Middle frontal gyrus (tissue), 1 donor: ENCODE data around the gene CACNA2D3.
"Not testable (repeated sequence)": the region's sequence is repeated elsewhere in the genome, so short reads cannot be mapped to it uniquely, and the experiment has no call there.

ENCODE experiments used
- DNase-seq: peaks from one replicate; pipeline ENCODE4 v3.0.0-alpha.2; 2015; ENCODE audit warnings: low spot score; ENCODE audit errors: extremely low spot score

CACNA2D3 gene

GRCh38 chr3:54122324-54123002 lies at the start of gene CACNA2D3:
Gene CACNA2D3 (plus strand): TSS chr3:54122552.
- no peak for DNase-seq

GRCh38 chr3:54073386-54073785 lies 49.0 kb upstream of the CACNA2D3 start:
- no peak for DNase-seq

- DNase-seq, result no peak
Measured at GRCh38 chr3:54079314-54079713, 43.0 kb upstream of the CACNA2D3 start.

GRCh38 chr3:54079730-54080325 lies 42.5 kb upstream of the CACNA2D3 start:
- DNase-seq, result no peak

- DNase-seq, result no peak
Measured at GRCh38 chr3:54083921-54084320, 38.4 kb upstream of the CACNA2D3 start.

- no peak for DNase-seq
Measured at GRCh38 chr3:54085936-54086335, 36.4 kb upstream of the CACNA2D3 start.

GRCh38 chr3:54086652-54087405 lies 35.5 kb upstream of the CACNA2D3 start:
- no peak for DNase-seq

GRCh38 chr3:54087581-54088410 lies 34.6 kb upstream of the CACNA2D3 start:
- DNase-seq, result no peak

GRCh38 chr3:54093491-54094248 lies 28.7 kb upstream of the CACNA2D3 start:
- no peak for DNase-seq

- DNase-seq, result no peak
Measured at GRCh38 chr3:54094926-54095325, 27.4 kb upstream of the CACNA2D3 start.

- no peak for DNase-seq
Measured at GRCh38 chr3:54099381-54099780, 23.0 kb upstream of the CACNA2D3 start.

- no peak for DNase-seq
Measured at GRCh38 chr3:54104084-54104483, 18.3 kb upstream of the CACNA2D3 start.

- DNase-seq, result not testable (repeated sequence)
Measured at GRCh38 chr3:54116129-54116528, 6.2 kb upstream of the CACNA2D3 start.

- DNase-seq, result no peak
Measured at GRCh38 chr3:54120657-54121413, 1.5 kb upstream of the CACNA2D3 start.

- no peak for DNase-seq
Measured at GRCh38 chr3:54121414-54122323, 683 bp upstream of the CACNA2D3 start.

GRCh38 chr3:54123003-54123775 lies 837 bp downstream of the CACNA2D3 start:
- DNase-seq, result no peak

- DNase-seq, result no peak
Measured at GRCh38 chr3:54123776-54124196, 1.4 kb downstream of the CACNA2D3 start.

- no peak for DNase-seq
Measured at GRCh38 chr3:54125300-54125699, 2.9 kb downstream of the CACNA2D3 start.
